Mesenteric fat pad (tissue), 1 donor: Measurements from ENCODE around the gene NOTCH1. TPM values are rescaled to one million over a fixed set of nuclear protein-coding genes. Genes with fewer than 3 reads are reported as not detected.

ENCODE experiments used
- DNase-seq: peaks from one replicate; pipeline ENCODE4 v3.0.0-alpha.2; 2020; ENCODE audit warnings: low spot score
- total RNA-seq: library from RNA; stranded (reverse); fragmentation: NEBNext Ultra II Directional; extraction: Animal tissue kit (Norgen Biotek cat#: 25700); gene quantifications from one replicate; pipeline ENCODE4 v1.2.1, GENCODE V29; 2021
- donor health status: DM: yes; HTN: yes; CAD: no.

NOTCH1 gene
- total RNA-seq, 1 donor from 2014 or later = 89.5 TPM

DNA sequence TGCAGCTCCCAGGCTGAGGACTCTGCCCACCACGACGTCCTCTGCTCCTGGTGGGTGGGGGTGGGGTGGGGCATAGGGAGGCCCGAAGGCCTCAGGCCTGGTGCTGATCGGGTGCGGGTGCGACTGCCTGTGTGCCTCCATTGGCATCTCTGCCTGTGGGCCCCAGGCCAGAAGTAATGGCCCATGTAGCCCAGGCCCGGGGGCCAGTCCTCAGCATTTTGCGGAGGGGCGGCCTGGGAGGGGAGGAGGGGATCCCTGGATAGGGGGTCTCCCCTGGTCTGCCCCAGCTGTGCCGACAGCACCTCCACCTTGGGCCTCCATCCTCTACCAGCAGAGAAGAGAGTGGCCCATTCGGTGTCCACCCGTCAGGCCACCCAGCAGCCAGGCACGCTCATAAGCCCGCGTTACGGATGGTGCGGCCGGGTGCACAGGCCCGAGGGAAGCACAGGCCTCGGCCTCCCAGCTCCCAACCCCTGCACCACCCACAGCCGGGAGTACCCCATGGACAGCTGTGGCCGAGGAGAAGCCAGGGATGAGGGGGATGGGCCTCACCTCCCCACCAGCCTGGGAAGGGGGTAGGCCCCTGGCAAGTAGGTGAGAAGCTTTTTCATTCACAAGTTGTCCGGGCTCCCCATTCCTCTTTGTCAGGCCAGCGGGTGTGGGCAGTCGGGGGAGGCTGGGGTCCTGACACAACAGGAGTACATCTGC, 1.8 kb upstream of the NOTCH1 start:
- no peak for DNase-seq

GRCh38 chr9:136546697-136547501, 1.1 kb upstream of the NOTCH1 start:
- DNase-seq = no peak

GRCh38 chr9:136545692-136545964, 220 bp downstream of the NOTCH1 start:
- no peak for DNase-seq

- no peak for DNase-seq
Measured at GRCh38 chr9:136544964-136545691, 720 bp downstream of the NOTCH1 start.

DNA sequence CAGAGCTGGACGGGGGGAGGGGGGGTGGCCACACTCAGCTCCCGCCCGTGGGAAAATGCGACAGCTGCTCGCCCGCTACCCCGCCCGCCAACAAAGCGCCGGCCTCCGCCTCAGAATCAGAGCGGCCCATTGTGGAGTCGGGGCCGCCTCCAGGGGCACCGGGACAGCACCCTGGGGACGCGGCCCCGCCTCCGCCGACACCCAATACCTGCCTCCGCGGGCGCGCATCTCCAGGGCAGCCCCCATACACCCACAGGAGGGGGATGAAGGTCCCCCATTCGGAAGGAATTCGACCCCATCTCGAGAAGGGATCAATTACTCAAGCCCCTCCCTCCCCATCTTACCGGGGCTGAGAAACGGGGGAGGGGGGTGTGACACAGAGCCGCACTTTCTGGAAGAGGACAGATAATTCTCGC, 1.3 kb downstream of the NOTCH1 start:
- DNase-seq = no peak

DNA sequence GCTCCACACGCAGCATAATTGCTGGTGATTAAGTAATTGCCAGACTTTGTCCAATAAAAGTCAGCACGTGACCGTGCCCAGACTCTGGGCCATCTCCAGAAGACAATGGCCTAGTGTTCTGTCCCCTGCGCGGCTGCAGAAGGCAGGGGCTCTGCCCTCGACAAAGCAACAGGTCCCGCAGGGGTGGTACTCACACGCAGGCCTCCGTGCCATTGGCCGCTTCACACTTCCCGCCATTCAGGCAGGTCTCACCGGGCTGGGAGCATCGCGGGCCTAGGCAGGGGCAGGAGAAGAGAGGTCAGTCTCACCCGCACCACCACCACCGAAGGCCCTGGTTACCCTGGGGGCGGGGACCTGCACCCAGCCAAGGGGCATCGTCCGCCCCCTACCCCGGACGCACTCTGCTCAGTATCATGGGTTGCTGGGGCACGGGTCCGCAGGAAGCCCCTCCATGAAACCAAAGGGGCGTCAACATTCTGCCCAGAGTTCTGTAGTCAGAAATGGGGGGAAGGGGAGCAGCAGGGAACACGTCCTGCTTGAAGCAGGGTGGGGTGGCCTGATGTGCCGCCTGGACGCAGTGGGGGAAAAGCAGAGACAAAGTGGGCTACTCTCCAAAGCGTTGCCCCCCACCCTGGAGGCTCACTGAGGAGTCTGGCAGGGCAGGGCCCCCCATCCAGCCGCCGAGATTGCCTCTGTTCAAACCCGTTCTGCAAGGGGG, 1.9 kb downstream of the NOTCH1 start:
- DNase-seq = no peak

GRCh38 chr9:136543280-136543679, 2.6 kb downstream of the NOTCH1 start:
- DNase-seq = no peak

GRCh38 chr9:136542241-136543040, 3.4 kb downstream of the NOTCH1 start:
- no peak for DNase-seq

DNA sequence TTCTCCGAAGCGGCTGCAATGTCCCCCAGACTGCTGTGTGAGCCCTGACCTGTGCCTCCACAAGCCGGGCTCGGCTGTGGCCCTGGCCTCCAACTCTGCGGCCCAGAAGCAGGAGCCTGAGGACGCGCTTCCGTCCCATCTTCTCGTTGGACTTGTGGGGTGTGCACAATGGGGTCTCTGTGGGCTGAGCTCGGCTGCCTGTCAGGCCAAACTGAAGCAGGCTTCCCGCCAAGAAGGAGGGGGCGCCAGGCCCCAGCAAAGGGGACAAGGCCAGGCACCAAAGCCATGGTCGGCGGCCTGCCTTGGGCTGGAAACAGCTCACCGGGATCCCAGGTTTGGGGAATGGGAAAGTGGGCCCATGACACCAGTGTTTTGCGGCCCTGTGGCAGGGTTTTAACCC, 4.1 kb downstream of the NOTCH1 start:
- DNase-seq = no peak

GRCh38 chr9:136541179-136541578, 4.7 kb downstream of the NOTCH1 start:
- no peak for DNase-seq

- peak; percentile 95 for DNase-seq
Measured at GRCh38 chr9:136539427-136540421, 6.1 kb downstream of the NOTCH1 start.

- DNase-seq = no peak
Measured at GRCh38 chr9:136538599-136539426, 7.0 kb downstream of the NOTCH1 start.

DNA sequence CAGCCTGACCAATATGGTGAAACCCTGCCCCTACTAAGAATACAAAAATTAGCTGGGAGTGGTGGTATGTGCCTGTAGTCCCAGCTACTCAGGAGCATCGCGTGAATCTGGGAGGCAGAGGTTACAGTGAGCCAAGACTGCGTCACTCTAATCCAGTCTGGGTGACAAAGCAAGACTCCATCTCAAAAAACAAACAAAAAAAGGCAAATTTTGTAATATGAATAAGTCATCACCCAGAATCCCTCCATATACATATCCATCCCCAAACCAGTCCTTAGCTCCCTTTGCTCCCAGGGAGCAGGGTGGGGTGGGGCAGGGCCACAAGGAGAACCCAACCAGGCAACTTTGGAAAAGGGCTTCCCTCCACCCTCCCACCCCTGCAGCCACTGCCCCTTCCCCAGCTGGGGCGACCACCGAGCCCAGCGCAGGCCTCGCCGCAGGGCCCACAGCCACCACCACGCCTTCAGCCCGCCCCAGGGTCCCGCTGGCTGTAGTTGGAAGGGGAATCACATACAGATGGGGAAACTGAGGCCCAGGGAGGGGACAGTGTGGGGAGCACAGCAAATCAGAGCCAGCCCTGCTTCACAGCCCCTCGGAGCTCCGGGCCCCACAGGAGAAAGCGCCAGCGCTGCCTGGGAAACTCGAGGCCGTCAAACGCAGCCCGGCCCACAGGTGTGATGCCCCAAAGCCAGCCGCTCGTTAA, 7.8 kb downstream of the NOTCH1 start:
- no peak for DNase-seq

GRCh38 chr9:136537411-136537810, 8.4 kb downstream of the NOTCH1 start:
- no peak for DNase-seq

DNA sequence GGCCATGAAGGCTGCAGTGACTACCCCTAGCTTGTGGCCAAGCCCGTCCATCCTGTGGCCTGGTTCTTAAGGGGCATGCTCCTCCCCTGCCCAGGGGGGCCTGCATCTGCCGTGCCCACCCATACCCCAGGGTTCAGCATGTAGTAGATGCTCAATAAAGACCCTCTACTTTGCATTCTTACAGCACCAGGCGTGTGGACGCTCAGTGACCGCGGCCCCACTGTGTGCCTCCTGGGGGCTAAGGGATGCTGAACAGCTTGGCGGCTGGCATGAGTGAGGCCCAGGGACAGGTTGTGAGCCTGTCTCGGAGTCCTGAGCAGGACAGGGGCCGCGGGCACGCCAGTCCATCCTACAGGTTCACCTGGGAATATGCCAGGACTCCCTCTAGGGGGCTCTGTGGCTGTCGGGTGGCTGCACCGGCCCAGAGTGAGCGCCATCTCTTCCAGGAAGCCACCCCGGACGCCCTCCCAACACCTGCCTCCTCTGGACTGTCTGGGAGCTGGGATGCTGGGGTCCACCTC, 9.1 kb downstream of the NOTCH1 start:
- DNase-seq = no peak

DNA sequence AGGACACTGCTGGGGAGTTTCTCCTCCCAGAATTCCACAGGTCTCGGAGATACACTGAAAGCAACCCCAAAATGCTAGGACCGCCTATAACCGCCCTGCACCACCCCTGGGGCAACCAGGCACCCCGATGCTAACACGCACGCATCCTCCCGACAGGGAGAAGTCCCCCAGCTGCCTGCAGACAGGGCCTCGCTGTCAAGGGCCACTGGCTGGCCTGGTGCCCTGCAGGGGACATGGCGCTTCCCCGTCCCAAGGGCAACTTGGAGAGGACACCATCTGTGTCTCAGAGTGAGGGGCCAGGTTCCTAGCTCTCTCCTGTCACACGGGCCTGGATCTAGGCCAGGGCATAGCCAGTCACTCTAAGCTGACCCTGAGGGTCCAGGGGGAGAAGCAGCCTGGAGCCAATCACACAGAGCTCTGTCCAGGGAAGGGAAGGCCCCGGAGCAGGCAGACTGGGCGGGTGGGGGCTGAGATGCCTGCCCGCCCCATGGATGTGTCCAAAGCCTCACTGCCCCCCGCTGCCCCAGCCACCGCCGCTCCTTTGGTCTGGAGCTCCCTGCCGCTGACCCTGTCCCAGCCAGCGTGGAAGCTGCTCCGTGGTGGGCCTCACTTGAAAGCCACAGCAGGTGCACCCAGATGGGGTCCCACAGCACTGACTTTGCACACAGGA, 9.7 kb downstream of the NOTCH1 start:
- DNase-seq = no peak

DNA sequence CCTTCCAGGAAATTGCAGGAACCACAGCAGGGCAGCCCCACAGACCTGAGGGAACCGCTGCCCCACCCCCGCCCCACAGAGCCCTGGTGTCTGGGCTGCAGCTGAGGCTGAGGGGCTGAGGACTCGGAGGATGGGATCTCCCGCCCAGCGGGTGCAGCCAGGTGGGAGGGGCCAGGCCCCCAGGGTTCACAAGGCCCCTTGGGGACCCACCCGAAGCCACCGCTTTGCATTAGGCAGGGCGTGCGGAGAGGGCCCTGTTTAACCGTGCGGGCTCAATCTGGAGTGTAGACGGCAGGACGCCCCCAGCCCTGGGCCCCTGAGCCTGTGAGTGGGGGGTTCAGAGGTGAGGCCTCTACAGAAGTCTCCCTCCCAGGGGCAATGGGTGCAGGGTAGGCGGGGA, 10.8 kb downstream of the NOTCH1 start:
- DNase-seq = no peak
